Brain microvascular endothelial cell (primary cell): ENCODE results near the gene CCT2.

ENCODE experiments used
- DNase-seq: peaks from one replicate; pipeline ENCODE4 v3.0.0-alpha.2; 2020
- H3K27ac ChIP-seq: fragments of 250-450 bp; sonication (Bioruptor Pico); 2 replicates; pipeline ENCODE4 v1.5.1; 2020; ENCODE audit warnings: mild to moderate bottlenecking, moderate library complexity
- H3K27me3 ChIP-seq: fragments of 250-450 bp; sonication (Bioruptor Pico); replicated peaks from 2 replicates; pipeline ENCODE4 v1.5.1; 2020; ENCODE audit warnings: mild to moderate bottlenecking
- H3K36me3 ChIP-seq: fragments of 250-450 bp; sonication (Bioruptor Pico); replicated peaks from 2 replicates; pipeline ENCODE4 v1.5.1; 2020; ENCODE audit warnings: mild to moderate bottlenecking
- H3K4me3 ChIP-seq: 2 replicates; pipeline ENCODE4 v1.5.1; 2011; ENCODE audit warnings: low read depth, mild to moderate bottlenecking, control low read depth, low read length, moderate library complexity
- in situ Hi-C: cut with HindIII; loops from 2 replicates; pipeline ENCODE4 v1.10.0; 2017; ENCODE audit warnings: low sequenced_read_pairs, low pct_ligation_motif_present
- TF ChIP-seq, protein P1 (sequence below): IDR thresholded peaks from 2 replicates; pipeline ENCODE4 v1.5.1; 2011; ENCODE audit warnings: low read depth, mild to moderate bottlenecking, moderate library complexity, low read length, control low read depth, inconsistent platforms; ENCODE audit errors: missing control alignments

The CCT2 gene

DNA sequence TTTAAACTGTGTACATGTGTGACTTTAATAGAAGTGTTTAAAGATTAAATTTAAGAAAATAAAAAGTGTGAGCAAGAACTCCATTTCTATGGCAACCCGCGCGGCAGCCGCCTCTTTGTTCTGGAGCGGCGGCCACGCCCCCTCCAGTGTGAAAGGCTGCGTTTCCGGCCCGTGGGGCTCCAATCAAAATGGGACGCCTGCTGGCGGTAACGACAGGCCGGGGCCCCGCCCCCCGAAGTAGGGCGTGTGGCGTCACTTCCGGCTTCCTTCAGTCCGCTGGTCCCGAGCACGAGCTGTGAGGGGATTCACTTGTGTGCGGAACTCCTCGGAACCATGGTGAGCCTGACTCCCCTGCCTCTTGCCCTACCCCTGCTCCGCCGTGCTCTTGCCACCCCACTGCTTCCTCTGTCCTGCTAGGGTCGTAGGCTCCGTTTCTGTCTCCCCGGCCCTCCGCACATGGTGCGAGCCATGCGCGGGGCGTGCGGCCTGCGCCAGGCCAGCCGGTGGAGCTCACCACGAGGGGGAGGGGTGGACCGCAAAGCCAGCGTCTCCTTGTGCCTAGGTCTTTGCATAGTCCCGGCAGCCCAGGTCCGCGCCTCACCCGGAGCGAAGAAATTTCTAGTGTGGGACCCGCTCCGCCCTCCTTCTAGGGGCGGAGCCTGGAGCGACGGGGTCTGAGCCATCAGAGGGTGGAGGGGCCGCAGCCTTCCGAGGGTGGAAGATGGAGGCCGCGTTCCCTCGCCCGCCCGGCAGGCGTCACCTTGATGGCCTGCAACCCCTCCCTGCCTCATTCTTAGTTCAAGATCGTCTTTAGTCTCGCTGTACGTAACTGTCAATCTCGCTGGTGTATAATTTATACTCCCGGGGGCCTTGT lies at the start of gene CCT2:
Gene CCT2, plus strand, starts transcription at position 271 of the 874 bp plus-strand sequence. Its CDS starts 63 bp downstream, at position 334.
- peak; percentile 95 for DNase-seq
- Histone ChIP-seq H3K27me3 (no peaks in the 10 kb centered on the region), H3K27ac (peak within 1 kb of the TSS; percentile 88), H3K36me3 (peaks cover 39% of the 10 kb centered on the region), H3K4me3 (peak within 1 kb of the TSS; percentile 84)
- TF ChIP-seq, protein P1, sequence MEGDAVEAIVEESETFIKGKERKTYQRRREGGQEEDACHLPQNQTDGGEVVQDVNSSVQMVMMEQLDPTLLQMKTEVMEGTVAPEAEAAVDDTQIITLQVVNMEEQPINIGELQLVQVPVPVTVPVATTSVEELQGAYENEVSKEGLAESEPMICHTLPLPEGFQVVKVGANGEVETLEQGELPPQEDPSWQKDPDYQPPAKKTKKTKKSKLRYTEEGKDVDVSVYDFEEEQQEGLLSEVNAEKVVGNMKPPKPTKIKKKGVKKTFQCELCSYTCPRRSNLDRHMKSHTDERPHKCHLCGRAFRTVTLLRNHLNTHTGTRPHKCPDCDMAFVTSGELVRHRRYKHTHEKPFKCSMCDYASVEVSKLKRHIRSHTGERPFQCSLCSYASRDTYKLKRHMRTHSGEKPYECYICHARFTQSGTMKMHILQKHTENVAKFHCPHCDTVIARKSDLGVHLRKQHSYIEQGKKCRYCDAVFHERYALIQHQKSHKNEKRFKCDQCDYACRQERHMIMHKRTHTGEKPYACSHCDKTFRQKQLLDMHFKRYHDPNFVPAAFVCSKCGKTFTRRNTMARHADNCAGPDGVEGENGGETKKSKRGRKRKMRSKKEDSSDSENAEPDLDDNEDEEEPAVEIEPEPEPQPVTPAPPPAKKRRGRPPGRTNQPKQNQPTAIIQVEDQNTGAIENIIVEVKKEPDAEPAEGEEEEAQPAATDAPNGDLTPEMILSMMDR: peak; percentile 64
- in situ Hi-C loops: no loop called here

DNA sequence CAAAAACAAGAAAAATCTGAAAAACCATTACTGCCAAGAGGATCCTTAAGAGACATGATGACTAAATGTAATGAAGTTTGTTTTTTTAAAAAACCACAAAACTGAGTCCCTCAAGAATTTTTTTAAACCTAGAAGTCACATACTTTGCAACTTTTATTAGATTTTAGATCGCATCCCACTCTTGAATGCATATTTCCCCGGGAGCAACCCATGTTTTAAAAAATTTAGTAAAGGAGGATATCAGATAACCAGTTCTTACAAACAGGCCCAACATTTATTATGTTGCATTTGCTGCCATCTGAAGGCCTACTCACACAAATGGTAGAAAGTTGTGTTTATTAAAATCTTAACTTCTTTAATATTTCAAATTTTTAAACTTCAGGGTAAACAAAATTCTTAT lies 44.3 kb upstream of the CCT2 start:
- no peak overlapping the region for H3K27ac ChIP-seq
- H3K27me3 ChIP-seq: no peaks in the 10 kb centered on the region
- peak; percentile 39 for DNase-seq
- in situ Hi-C loops: no loop called here
- TF ChIP-seq, protein P1: no peak
- H3K36me3 ChIP-seq: no peaks in the 10 kb centered on the region
- no peak overlapping the region for H3K4me3 ChIP-seq

DNA sequence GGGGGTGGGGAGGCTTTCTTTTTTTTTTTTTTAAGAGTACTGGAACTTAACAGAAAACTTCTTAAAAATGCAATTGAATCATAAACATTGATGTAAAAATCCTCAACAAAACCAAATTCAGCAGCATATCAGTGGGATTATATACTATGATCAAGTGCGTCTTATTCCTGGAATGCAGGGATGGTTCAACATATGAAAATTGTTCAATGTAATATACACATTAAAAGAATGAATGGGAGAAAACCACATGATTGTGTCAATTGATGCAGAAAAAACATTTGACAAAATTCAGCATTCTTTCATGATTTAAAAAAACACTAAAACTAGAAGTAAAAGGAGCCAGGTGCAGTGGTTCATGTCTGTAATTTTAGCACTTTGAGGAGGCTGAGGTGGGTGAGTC lies 41.2 kb upstream of the CCT2 start:
- H3K27me3 ChIP-seq: no peaks in the 10 kb centered on the region
- no peak overlapping the region for H3K4me3 ChIP-seq
- DNase-seq: no peak
- no peaks in the 10 kb centered on the region for H3K36me3 ChIP-seq
- H3K27ac ChIP-seq: no peak overlapping the region
- TF ChIP-seq, protein P1: no peak
- in situ Hi-C loops: no loop called here

DNA sequence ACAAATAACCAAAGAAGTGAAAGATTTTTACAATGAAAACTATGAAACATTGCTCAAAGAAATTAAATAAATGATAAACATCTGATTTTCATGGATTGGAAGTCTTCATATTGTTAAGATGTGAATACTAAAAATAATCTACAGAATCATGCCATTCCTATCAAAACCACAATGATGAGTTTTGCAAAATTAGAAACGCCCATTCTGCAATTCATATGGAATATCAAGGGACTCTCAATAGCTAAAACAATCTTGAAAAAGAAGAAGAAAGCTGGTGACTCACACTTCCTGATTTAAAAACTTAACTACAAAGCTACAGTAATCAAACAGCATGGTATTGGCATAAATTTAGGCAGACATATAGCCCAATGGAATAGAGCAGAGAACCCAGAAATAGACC lies 40.2 kb upstream of the CCT2 start:
- in situ Hi-C loops: no loop called here
- Histone ChIP-seq H3K27me3 (no peaks in the 10 kb centered on the region), H3K27ac (no peak overlapping the region), H3K36me3 (no peaks in the 10 kb centered on the region), H3K4me3 (no peak overlapping the region)
- no peak for DNase-seq
- TF ChIP-seq, protein P1: no peak

DNA sequence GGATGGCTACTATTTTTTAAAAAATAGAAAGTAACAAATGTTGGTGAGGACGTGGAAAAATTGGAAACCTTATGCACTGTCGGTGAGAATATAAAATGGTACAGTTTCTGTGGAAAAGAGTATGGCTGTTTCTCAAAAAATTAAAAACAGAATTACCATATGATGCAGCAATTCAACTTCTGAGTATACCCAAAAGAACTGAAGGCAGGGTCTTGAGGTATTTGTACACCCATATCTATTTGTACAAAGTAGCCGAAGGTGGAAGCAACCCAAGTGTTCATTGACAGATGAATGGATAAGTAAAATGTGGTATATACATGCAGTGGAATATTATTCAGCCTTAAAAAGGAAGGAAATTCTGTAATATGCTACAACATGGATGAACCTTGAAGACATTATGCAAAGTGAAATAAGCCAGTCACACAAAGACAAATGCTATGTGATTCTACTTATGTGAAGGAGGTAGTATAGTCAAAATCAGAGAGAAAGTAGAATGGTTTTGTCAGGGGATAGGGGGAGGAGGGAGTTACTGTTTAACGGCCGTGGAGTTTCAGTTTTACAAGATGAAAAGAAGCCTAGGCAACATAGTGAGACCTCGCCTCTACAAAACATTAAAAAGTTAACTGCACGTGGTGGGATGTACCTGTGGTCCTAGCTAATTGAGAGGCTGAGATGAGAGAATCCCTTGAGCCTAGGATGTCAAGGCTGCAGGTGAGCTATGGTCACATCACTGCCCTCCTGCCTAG lies 38.4 kb upstream of the CCT2 start:
- H3K27ac ChIP-seq: no peak overlapping the region
- H3K4me3 ChIP-seq: no peak overlapping the region
- H3K36me3 ChIP-seq: no peaks in the 10 kb centered on the region
- TF ChIP-seq, protein P1: no peak
- no peak for DNase-seq
- in situ Hi-C loops: no loop called here
- no peaks in the 10 kb centered on the region for H3K27me3 ChIP-seq
